IMR-90 (cell line): Measurements from ENCODE around the gene MOV10L1. TPM values are rescaled to one million over a fixed set of nuclear protein-coding genes. Genes with fewer than 3 reads are reported as not detected.

ENCODE experiments used
- ATAC-seq: fragments of 200-7000 bp; cut with Tn5 transposase; 2 replicates; pipeline ENCODE4 v1.9.1; 2020; ENCODE audit warnings: low read depth, mild to moderate bottlenecking, moderate library complexity
- BruUV-seq: library from RNA; stranded (reverse); fragments of 400-500 nt; replicated peaks from 2 replicates; lab custom pipeline; 2021; lab: Mats Ljungman, UMichigan
- CTCF ChIA-PET: fragments of 300-600 bp; formaldehyde crosslinking; extraction: SDS; loops from one replicate; lab custom pipeline; 2021; ENCODE audit warnings: antibody characterized with exemption; lab: Yijun Ruan, JAX
- POLR2A ChIA-PET: fragments of 300-600 bp; sonication (Branson Sonifier 250); formaldehyde crosslinking; loops from one replicate; lab custom pipeline; 2022; ENCODE audit warnings: antibody characterized with exemption; ENCODE audit not compliant: unreplicated experiment; lab: Charles Lee
- DNase-seq: peaks from one replicate; pipeline ENCODE4 v3.0.0; 2013
- H2AFZ ChIP-seq: replicated peaks from 2 replicates; pipeline ENCODE3; 2013; ENCODE audit warnings: low read length, mild to moderate bottlenecking; ENCODE audit not compliant: poor library complexity
- H2AK5ac ChIP-seq: 2 replicates; pipeline ENCODE4 v1.6.1; 2013; ENCODE audit warnings: low read depth, low read length, inconsistent platforms
- H2AK9ac ChIP-seq: replicated peaks from 2 replicates; pipeline ENCODE3; 2013; ENCODE audit warnings: mild to moderate bottlenecking, low read depth, low read length, moderate library complexity; ENCODE audit not compliant: poor library complexity
- H2BK120ac ChIP-seq: 2 replicates; pipeline ENCODE4 v1.6.1; 2013; ENCODE audit warnings: low read depth, low read length, inconsistent platforms
- H2BK15ac ChIP-seq: 3 replicates; pipeline ENCODE4 v1.6.1; 2013; ENCODE audit warnings: low read depth, low read length, inconsistent platforms
- H2BK20ac ChIP-seq: 2 replicates; pipeline ENCODE4 v1.6.1; 2013; ENCODE audit warnings: low read depth, mild to moderate bottlenecking, inconsistent platforms, low read length, moderate library complexity
- H2BK5ac ChIP-seq: 2 replicates; pipeline ENCODE4 v1.6.1; 2013; ENCODE audit warnings: mild to moderate bottlenecking, low read depth, low read length, inconsistent platforms; ENCODE audit not compliant: poor library complexity, severe bottlenecking
- H3K14ac ChIP-seq: replicated peaks from 2 replicates; pipeline ENCODE4 v1.6.1; 2013; ENCODE audit warnings: low read depth, low read length, inconsistent platforms
- H3K18ac ChIP-seq: 2 replicates; pipeline ENCODE4 v1.6.1; 2013; ENCODE audit warnings: low read depth, low read length, control low read depth
- H3K23ac ChIP-seq: 2 replicates; pipeline ENCODE4 v1.6.1; 2013; ENCODE audit warnings: low read depth, low read length, inconsistent platforms
- H3K27ac ChIP-seq: 2 replicates; pipeline ENCODE4 v1.5.1; 2013; ENCODE audit warnings: mild to moderate bottlenecking, control low read depth, low read length; ENCODE audit not compliant: insufficient read depth
- H3K27me3 ChIP-seq: 2 replicates; pipeline ENCODE4 v1.6.1; 2013; ENCODE audit warnings: low read length; ENCODE audit not compliant: control insufficient read depth, insufficient read depth
- H3K36me3 ChIP-seq: 2 replicates; pipeline ENCODE4 v1.6.1; 2013; ENCODE audit warnings: low read length, mixed read lengths; ENCODE audit not compliant: control insufficient read depth, insufficient read depth
- H3K4ac ChIP-seq: 2 replicates; pipeline ENCODE4 v1.6.1; 2013; ENCODE audit warnings: low read depth, low read length, inconsistent platforms
- H3K4me1 ChIP-seq: 2 replicates; pipeline ENCODE4 v1.6.1; 2013; ENCODE audit warnings: low read length, mixed read lengths; ENCODE audit not compliant: control insufficient read depth, insufficient read depth
- H3K4me2 ChIP-seq: 2 replicates; pipeline ENCODE4 v1.6.1; 2013; ENCODE audit warnings: low read depth, mild to moderate bottlenecking, control low read depth, low read length, moderate library complexity
- H3K4me3 ChIP-seq: 2 replicates; pipeline ENCODE4 v1.5.1; 2013; ENCODE audit warnings: low read depth, mild to moderate bottlenecking, control low read depth, low read length, moderate library complexity; ENCODE audit not compliant: insufficient read depth
- H3K56ac ChIP-seq: 2 replicates; pipeline ENCODE4 v1.6.1; 2013; ENCODE audit warnings: low read length, inconsistent platforms; ENCODE audit not compliant: insufficient read depth; ENCODE audit errors: extremely low read depth
- H3K79me1 ChIP-seq, 2 experiments: 2 replicates each; pipeline ENCODE4 v1.6.1; 2013; ENCODE audit warnings: low read length in 2 of 2, inconsistent platforms in 1 of 2, low read depth in 1 of 2
- H3K9ac ChIP-seq: 2 replicates; pipeline ENCODE4 v1.6.1; 2013; ENCODE audit warnings: low read depth, low read length, control low read depth
- H3K9me1 ChIP-seq: 2 replicates; pipeline ENCODE4 v1.6.1; 2013; ENCODE audit warnings: low read length, inconsistent platforms; ENCODE audit not compliant: insufficient read depth
- H3K9me3 ChIP-seq: 2 replicates; pipeline ENCODE4 v1.6.1; 2013; ENCODE audit warnings: low read length; ENCODE audit not compliant: control insufficient read depth, insufficient read depth
- H4K20me1 ChIP-seq: 2 replicates; pipeline ENCODE4 v1.6.1; 2013; ENCODE audit warnings: low read length, inconsistent platforms; ENCODE audit not compliant: insufficient read depth
- H4K5ac ChIP-seq: 2 replicates; pipeline ENCODE4 v1.6.1; 2013; ENCODE audit warnings: mild to moderate bottlenecking, low read depth, low read length, control low read depth
- H4K8ac ChIP-seq, 2 experiments: 2 replicates each; pipeline ENCODE4 v1.6.1; 2013; ENCODE audit warnings: low read depth in 2 of 2, low read length in 2 of 2, control low read depth in 1 of 2, inconsistent platforms in 1 of 2
- H4K91ac ChIP-seq: 2 replicates; pipeline ENCODE4 v1.6.1; 2013; ENCODE audit warnings: low read depth, low read length, inconsistent platforms; ENCODE audit not compliant: insufficient read depth
- CHD1 ChIP-seq: IDR thresholded peaks from 2 replicates; pipeline ENCODE4 v1.6.1; 2012; ENCODE audit warnings: low read depth, low read length, improper control_type of control experiment
- CTCF ChIP-seq: conservative IDR thresholded peaks from 2 replicates; pipeline ENCODE4 v1.5.1; 2012; ENCODE audit warnings: mild to moderate bottlenecking, low read depth, low read length, improper control_type of control experiment
- ELK1 ChIP-seq: fragments of 150-350 bp; IDR thresholded peaks from 2 replicates; pipeline ENCODE4 v1.6.1; 2016; ENCODE audit warnings: low read depth, mild to moderate bottlenecking, low read length, moderate library complexity, borderline replicate concordance
- FOS ChIP-seq: fragments of 150-350 bp; IDR thresholded peaks from 2 replicates; pipeline ENCODE4 v1.6.1; 2016; ENCODE audit warnings: low read depth, low read length
- MAFK ChIP-seq: IDR thresholded peaks from 2 replicates; pipeline ENCODE4 v1.6.1; 2012; ENCODE audit warnings: low read depth, low read length, improper control_type of control experiment
- MAZ ChIP-seq: IDR thresholded peaks from 2 replicates; pipeline ENCODE4 v1.6.1; 2012; ENCODE audit warnings: low read depth, mild to moderate bottlenecking, low read length, improper control_type of control experiment, moderate library complexity, borderline replicate concordance
- MXI1 ChIP-seq: IDR thresholded peaks from 2 replicates; pipeline ENCODE4 v1.6.1; 2012; ENCODE audit warnings: low read depth, mild to moderate bottlenecking, low read length, moderate library complexity, borderline replicate concordance
- POLR2A ChIP-seq: IDR thresholded peaks from 2 replicates; pipeline ENCODE4 v1.6.1; 2012; ENCODE audit warnings: mild to moderate bottlenecking, low read depth, low read length
- RAD21 ChIP-seq: IDR thresholded peaks from 2 replicates; pipeline ENCODE4 v1.6.1; 2012; ENCODE audit warnings: low read length, improper control_type of control experiment
- RCOR1 ChIP-seq: IDR thresholded peaks from 2 replicates; pipeline ENCODE4 v1.6.1; 2012; ENCODE audit warnings: mild to moderate bottlenecking, low read length, improper control_type of control experiment; ENCODE audit not compliant: insufficient replicate concordance
- USF2 ChIP-seq: fragments of 150-350 bp; IDR thresholded peaks from 2 replicates; pipeline ENCODE4 v1.6.1; 2017; ENCODE audit warnings: mild to moderate bottlenecking, antibody characterized with exemption, low read length, low read depth
- WGBS, 2 experiments: methylation state at CpG; one replicate each; pipeline versions ENCODE4 v1.1.5 to v1.1.7; 2013; ENCODE audit warnings: missing lambda C conversion rate in 2 of 2; ENCODE audit not compliant: insufficient read length in 1 of 2; ENCODE audit errors: extremely low coverage in 2 of 2; 5-methylcytosine and 5-hydroxymethylcytosine counted together
- dilution Hi-C: fragments of 300-500 bp; cut with HindIII; formaldehyde crosslinking; loops from one replicate; pipeline ENCODE4 v1.14.3; 2018; ENCODE audit warnings: low sequenced_read_pairs; ENCODE audit not compliant: unreplicated experiment
- in situ Hi-C: fragments of 300-500 bp; cut with MboI; formaldehyde crosslinking; loops from 3 replicates; pipeline ENCODE4 v1.14.3; 2019; ENCODE audit warnings: low sequenced_read_pairs, inconsistent platforms, mixed read lengths
- intact Hi-C: fragments of 100-400 bp; cut with micrococcal nuclease; formaldehyde crosslinking; loops from 2 replicates; pipeline ENCODE4 v1.10.0; 2022
- polyA plus RNA-seq, 3 experiments: library from polyadenylated mRNA; depleted of rRNA; stranded (reverse); fragments of >200 nt; gene quantifications; 2 replicates each; pipeline ENCODE4 v1.2.3, GENCODE V29; 2012; ENCODE audit warnings: low replicate concordance in 1 of 3
- total RNA-seq: library from RNA; depleted of rRNA; stranded (reverse); fragments of >200 nt; gene quantifications from 2 replicates; pipeline ENCODE4 v1.2.3, GENCODE V29; 2012

MOV10L1 gene
- total and polyA plus RNA-seq, 2 of the 4 experiments (the other 2 are of a cell fraction) = 0.72 to 1.4 TPM

- DNase-seq = no peak
- Histone ChIP-seq H3K9me3 (no peaks in the 10 kb centered on the region), H3K9me1 (peaks cover 2% of the 10 kb centered on the region; the same call in 1 of the 2 replicates), H4K91ac (no peak overlapping the region), H2AFZ (no peak overlapping the region), H3K14ac (no peak overlapping the region), H4K20me1 (peaks cover 11% of the 10 kb centered on the region), H3K4me2 (no peak overlapping the region), H2AK9ac (no peak overlapping the region), H2BK20ac (no peak overlapping the region), H3K4ac (no peak overlapping the region), H3K4me1 (peaks cover 18% of the 10 kb centered on the region), H3K27me3 (peaks cover 4% of the 10 kb centered on the region), H3K27ac (no peak overlapping the region), H2AK5ac (no peak overlapping the region), H3K56ac (no peak overlapping the region), H4K5ac (no peak overlapping the region), H3K36me3 (peaks cover 15% of the 10 kb centered on the region; the same call in 1 of the 2 replicates), H3K4me3 (no peak overlapping the region), H2BK120ac (no peak overlapping the region), H3K9ac (no peak overlapping the region), H2BK5ac (no peak overlapping the region), H4K8ac (no peak overlapping the region), H3K18ac (no peak overlapping the region), H3K79me1 (no peaks in the 10 kb centered on the region), H2BK15ac (no peak overlapping the region), H3K23ac (no peak overlapping the region)
- in situ Hi-C loops (no loop called here), intact Hi-C loops (no loop called here), dilution Hi-C loops (no loop called here)
- ATAC-seq = no peak
- no peak for TF ChIP-seq MAZ
- no peak for TF ChIP-seq CTCF
- TF ChIP-seq MAFK = no peak
- no peak for TF ChIP-seq POLR2A
- TF ChIP-seq FOS = no peak
- TF ChIP-seq ELK1 = no peak
- no peak for TF ChIP-seq MXI1
- TF ChIP-seq CHD1 = no peak
- no peak for TF ChIP-seq RAD21
- no peak for TF ChIP-seq USF2
- TF ChIP-seq RCOR1 = no peak
- CTCF ChIA-PET = no interaction called here
- BruUV-seq = no TSS peak
- POLR2A ChIA-PET = no interaction called here
- WGBS, 2 experiments = 100% methylated on average over 4 of the region's 9 CpGs; no CpG with 5 or more reads in 1 of the 2 experiments
These were observed 49.2 kb downstream of the MOV10L1 start for GRCh38 chr22:50138988-50139387.
